A172 (cell line): ENCODE results near the gene ATP5ME. TPM values are rescaled to one million over a fixed set of nuclear protein-coding genes. Genes with fewer than 3 reads are reported as not detected.
"Not testable (repeated sequence)": the region's sequence is repeated elsewhere in the genome, so short reads cannot be mapped to it uniquely, and the experiment has no call there.

Source experiments
- DNase-seq: peaks from one replicate; pipeline ENCODE4 v3.0.0-alpha.2; 2015; ENCODE audit warnings: low spot score
- total RNA-seq: library from RNA; depleted of rRNA; stranded (reverse); fragments of >200 nt; shearing (Covaris generic); gene quantifications from 2 replicates; pipeline ENCODE4 v1.2.3, GENCODE V29; 2014; rRNA removed

ATP5ME gene
- 118 and 201 TPM in 2 replicates for total RNA-seq

GRCh38 chr4:674172-675035 lies at the start of gene ATP5ME, which contains the start of gene MYL5:
Gene ATP5ME, minus strand, starts transcription at chr4:674276. Its CDS starts 29 bp downstream, at chr4:674247.
Gene MYL5, plus strand, starts transcription at chr4:674542. Its CDS starts 3,485 bp downstream, at chr4:678027.
- peak; percentile 86 for DNase-seq

GRCh38 chr4:722851-723360 lies 48.8 kb upstream of the ATP5ME start:
- DNase-seq: no peak

GRCh38 chr4:722169-722725 lies 48.2 kb upstream of the ATP5ME start:
- DNase-seq: no peak

GRCh38 chr4:721261-722168 lies 47.4 kb upstream of the ATP5ME start:
- DNase-seq: no peak

- DNase-seq: no peak
Observed at GRCh38 chr4:720111-720860, 46.2 kb upstream of the ATP5ME start.

- DNase-seq: no peak
Observed at GRCh38 chr4:718460-718859, 44.4 kb upstream of the ATP5ME start.

GRCh38 chr4:717601-718320 lies 43.7 kb upstream of the ATP5ME start:
- DNase-seq: no peak

GRCh38 chr4:714087-714486 lies 40.0 kb upstream of the ATP5ME start:
- no peak for DNase-seq

GRCh38 chr4:712916-713632 lies 39.0 kb upstream of the ATP5ME start:
- DNase-seq: no peak

- DNase-seq: no peak
Observed at GRCh38 chr4:712093-712492, 38.0 kb upstream of the ATP5ME start.

GRCh38 chr4:710916-711315 lies 36.8 kb upstream of the ATP5ME start:
- DNase-seq: no peak

GRCh38 chr4:710116-710515 lies 36.0 kb upstream of the ATP5ME start:
- DNase-seq: no peak

GRCh38 chr4:709348-709747 lies 35.3 kb upstream of the ATP5ME start:
- no peak for DNase-seq

- no peak for DNase-seq
Observed at GRCh38 chr4:708631-708933, 34.5 kb upstream of the ATP5ME start.

GRCh38 chr4:707929-708630 lies 34.0 kb upstream of the ATP5ME start:
- DNase-seq: no peak

GRCh38 chr4:706834-707598 lies 32.9 kb upstream of the ATP5ME start:
- DNase-seq: no peak

GRCh38 chr4:706083-706633 lies 32.1 kb upstream of the ATP5ME start:
- not testable (repeated sequence) for DNase-seq
